ENCODE measurements around the gene KRT84.

- TF ChIP-seq CTCF (IDR thresholded peaks at IDR 0.05) (no peak), POLR2A (IDR thresholded peaks at IDR 0.05; ENCODE audit: low read depth) (no peak), EP300 (IDR thresholded peaks at IDR 0.05) (no peak), POLR2AphosphoS5 (IDR thresholded peaks at IDR 0.05) (no peak)
These were observed 38.4 kb upstream of the KRT84 start for GRCh38 chr12:52423661-52424500.
